Stimulated activated CD8-positive, alpha-beta memory T cell treated with anti-CD3 and anti-CD28 coated beads, Interleukin-12 subunit alpha, Interleukin-12 subunit beta, amount 100 ng/mL, for 24 hours (primary cell): Measurements from ENCODE around the gene NME8.
"Not testable (repeated sequence)": the region's sequence is repeated elsewhere in the genome, so short reads cannot be mapped to it uniquely, and the experiment has no call there.

ENCODE experiments used
- DNase-seq: peaks from one replicate; pipeline ENCODE4 v3.0.0-alpha.2; 2020; ENCODE audit errors: extremely low read depth

NME8 gene, protein sequence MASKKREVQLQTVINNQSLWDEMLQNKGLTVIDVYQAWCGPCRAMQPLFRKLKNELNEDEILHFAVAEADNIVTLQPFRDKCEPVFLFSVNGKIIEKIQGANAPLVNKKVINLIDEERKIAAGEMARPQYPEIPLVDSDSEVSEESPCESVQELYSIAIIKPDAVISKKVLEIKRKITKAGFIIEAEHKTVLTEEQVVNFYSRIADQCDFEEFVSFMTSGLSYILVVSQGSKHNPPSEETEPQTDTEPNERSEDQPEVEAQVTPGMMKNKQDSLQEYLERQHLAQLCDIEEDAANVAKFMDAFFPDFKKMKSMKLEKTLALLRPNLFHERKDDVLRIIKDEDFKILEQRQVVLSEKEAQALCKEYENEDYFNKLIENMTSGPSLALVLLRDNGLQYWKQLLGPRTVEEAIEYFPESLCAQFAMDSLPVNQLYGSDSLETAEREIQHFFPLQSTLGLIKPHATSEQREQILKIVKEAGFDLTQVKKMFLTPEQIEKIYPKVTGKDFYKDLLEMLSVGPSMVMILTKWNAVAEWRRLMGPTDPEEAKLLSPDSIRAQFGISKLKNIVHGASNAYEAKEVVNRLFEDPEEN

DNA sequence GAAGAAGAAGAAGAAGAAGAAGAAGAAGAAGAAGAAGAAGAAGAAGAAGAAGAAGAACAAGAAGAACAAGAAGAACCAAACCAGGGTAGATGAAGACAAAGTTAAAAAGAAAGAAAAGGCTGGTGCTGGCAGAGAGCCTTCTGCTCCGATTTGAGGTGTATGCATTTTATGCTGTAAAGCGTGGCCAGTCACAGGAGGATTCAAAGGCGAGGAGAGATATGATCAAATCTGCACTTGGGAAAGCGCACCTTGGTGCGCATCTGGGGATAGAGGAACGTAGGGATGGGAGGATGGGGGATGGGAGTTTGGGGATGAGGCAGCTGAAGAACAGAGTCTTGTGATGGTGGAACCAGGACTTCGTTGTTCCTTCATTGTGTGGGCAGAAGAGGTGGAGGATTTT lies at the start of gene NME8:
TSS of gene NME8 (plus strand) at position 301 of the 400 bp plus-strand sequence. CDS start 1,670 bp downstream, outside the sequence.
- no peak for DNase-seq

GRCh38 chr7:37806152-37806551 lies 42.2 kb upstream of the NME8 start:
- DNase-seq: no peak

- DNase-seq: not testable (repeated sequence)
Measured at GRCh38 chr7:37812161-37812580, 36.2 kb upstream of the NME8 start.

- no peak for DNase-seq
Measured at GRCh38 chr7:37815671-37816371, 32.6 kb upstream of the NME8 start.

- no peak for DNase-seq
Measured at GRCh38 chr7:37816922-37817590, 31.3 kb upstream of the NME8 start.

DNA sequence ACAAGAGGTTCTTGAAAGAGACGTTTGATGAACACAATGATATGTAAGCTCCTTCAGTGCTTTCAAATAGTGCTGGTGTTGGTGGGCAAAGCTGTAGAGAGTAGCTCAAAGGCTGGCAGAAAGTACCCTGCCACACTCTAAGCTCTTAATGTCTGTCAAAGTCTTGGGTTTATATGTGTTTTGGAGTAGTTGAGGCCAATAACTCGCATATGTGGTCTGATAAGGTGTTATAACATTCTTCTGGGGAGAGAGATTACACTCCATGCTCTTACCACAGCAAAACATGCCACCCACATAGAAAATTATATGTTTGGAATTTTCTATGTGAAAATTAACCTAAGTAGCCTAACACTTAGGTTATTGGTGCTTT lies 30.8 kb upstream of the NME8 start:
- no peak for DNase-seq

DNA sequence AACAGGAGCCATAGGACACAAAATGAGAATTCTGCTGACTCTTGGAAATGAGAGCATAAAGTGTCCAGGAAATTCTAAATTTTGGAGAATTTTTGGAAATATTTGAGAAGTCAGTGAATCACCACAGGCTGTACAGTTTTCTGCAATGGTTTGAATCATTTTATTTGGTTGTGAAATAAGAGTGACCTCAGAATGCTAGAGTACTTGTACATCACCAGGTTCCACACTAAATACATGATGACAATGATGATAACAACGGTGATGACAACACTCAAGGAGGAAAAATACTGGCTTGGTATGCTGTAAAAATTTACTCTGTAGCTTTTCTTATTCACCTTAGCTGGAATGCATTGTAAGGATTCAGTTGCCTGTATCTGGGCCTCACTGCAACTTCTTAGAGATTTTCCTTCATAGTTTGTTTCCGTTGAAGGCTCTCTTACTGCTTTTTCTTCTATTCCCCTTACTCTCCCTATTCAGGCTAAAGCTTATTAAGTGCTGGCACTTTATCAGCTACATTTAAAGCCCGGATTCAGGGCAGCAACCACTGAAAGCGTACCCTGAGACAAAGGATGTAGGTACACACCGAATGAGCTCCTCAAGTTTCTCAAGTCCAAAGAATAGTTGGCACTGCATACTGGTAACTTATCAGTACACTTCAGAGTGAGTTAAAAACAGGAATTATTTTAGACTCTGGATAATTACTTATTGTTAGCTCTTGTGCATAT lies 30.2 kb upstream of the NME8 start:
- DNase-seq: no peak

DNA sequence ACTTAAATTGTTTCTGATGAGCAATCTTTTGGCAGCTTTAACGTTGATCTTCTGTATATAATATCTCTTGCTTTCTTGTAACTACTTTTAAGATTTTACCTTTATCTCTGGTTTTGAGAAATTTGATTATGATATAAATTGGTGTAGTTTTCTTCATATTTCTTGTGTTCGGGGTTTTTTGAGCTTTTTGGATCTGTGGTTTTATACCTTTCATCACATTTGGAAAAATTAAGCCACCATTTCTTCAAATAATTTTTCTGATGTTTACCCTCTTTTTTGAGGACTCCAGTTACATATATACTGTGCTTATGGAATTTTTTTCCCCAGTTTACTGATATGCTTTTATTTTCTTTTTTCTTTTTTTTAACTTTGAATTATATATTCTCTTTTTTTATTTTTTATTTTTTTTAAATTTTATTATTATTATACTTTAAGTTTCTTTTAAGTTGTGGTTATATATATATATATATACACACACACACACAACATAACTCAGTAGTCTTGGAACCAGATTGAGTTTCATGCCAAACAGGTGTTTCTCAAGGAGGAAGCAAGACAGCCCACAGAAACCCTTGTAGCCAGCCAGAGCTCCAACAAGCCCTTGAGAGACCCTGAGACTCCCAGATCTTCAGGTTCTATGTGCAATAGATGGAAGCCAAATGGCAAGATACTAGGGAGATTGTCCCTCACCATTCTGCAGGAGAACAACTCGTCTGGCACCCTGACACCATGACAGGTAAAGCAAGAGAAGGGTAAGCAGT lies 27.5 kb upstream of the NME8 start:
- no peak for DNase-seq

DNA sequence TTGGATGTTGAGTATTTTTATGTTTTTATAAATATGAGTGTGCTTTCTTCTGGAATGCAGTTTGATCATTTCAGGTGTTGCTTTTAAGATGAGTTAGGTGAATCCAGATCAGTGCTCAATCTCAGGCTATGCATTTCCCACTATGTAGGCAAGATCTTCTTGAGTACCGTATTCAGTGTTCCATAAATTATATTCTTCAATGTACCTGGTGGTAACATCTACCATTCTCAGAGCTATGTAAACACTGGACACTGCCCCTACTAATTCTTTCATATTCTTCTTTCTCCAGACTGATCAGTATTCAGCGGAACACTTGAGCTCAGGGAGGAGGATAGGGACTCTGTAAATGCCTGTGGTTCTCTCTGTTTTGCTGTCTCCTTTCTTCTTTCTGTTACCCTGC lies 25.5 kb upstream of the NME8 start:
- DNase-seq: no peak

- no peak for DNase-seq
Measured at GRCh38 chr7:37823557-37823956, 24.8 kb upstream of the NME8 start.

DNA sequence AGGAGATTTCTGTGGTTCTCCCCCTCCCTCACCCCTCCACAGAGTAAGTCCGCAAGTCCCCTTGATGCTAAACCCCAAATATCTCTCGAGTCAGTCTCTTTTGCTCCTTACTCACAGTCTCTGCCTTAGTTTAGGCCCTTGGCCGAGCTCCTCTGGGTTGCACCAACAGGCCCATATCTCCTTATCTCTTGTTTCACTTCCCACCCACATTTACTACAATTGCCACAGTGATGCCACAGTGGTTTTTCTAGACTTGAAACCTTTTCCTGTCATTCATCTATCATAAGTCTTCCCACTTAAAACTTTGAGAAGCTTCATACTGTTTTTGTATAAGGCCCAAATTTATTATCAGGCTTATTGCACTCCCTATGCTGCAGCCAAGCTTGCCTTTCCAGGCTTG lies 23.4 kb upstream of the NME8 start:
- no peak for DNase-seq

DNA sequence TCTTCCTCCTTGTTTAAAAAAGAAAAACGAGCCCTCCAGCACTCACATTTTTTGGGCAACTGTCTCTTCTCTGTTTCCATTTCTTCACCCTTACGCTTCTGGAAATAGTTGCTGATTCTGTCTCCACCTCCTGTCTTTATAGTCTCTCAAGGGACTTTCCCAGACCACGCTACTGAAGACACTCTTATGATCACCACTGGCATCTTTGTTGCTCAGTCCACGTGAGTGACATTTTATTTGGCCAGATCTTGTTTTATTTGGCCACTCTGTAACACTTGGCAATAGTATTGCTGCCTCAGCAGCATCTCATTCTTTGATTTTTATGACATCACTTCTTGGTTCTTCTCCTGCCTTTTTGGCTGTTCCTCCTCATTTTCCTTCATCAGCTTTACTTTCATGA lies 21.6 kb upstream of the NME8 start:
- DNase-seq: no peak

DNA sequence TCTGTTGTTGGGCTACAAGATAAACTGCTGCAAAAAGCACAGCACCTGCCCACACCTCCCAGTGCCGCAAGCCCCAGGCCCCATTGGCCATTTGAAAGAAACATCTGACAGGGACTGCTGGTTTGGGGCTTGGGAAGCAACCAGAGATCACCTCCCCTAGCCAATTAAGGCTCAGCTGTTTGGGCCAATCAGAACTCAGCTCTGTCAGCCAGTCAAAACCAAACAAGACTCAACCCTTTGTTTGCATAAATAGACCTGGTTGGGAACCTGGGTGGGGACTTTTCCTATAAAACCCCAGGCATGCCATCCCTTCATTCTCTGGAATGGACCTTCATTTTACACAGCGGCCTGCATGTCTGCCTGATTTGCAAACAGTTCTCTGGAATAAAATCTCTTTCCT lies 17.2 kb upstream of the NME8 start:
- no peak for DNase-seq

DNA sequence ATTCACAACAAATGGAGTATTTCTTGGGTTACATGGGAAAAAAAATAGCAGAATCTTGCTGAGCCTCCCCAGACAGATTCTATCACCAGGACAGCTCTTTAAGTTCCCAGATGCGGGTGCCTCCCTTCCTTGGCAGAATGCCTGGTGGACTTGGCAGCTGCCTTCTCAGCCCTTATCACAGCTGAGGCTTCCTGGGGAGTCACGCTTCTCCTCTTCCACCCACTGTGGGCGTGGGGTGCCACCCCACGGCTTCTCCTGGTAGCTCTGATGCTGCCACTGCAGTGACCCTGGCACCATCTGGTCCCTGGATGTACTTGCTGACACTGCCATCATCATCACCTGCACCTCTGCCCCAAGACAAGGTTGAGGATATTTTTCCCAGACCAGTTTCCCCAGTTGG lies 16.2 kb upstream of the NME8 start:
- no peak for DNase-seq

DNA sequence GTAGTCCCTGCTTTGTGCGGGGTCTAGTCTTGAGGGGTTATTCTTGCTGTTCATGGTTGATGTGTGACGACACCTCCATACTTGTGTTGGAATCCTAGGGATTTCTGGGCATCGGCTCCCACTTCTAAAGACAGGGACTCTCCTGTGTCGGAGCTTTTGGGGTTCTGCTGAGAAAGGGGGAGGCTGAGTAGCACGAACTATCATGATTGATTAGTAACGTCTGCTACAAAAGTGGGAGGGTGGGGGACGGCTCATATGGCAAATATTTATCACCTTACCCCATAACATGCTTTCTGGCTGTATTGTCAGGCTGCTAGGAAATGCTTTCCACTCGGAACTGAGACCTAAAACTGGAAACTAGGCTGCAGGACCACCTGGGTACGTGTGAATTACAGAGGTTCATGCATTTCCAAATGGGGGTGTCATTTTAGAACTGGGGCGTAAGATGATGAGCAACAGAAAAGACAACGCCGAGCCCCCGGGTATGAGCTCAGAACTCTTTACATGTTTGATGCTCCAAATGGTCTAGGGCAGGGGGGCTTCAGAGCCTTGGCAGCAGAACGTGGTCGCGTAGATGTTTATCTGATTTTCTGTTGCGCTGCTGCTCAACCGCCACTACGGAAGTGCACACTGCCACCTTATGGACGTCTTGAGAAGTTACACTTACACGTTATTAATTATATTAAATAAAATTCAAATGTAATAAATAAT lies 15.1 kb upstream of the NME8 start:
- no peak for DNase-seq

GRCh38 chr7:37833818-37834146 lies 14.6 kb upstream of the NME8 start:
- DNase-seq: no peak

DNA sequence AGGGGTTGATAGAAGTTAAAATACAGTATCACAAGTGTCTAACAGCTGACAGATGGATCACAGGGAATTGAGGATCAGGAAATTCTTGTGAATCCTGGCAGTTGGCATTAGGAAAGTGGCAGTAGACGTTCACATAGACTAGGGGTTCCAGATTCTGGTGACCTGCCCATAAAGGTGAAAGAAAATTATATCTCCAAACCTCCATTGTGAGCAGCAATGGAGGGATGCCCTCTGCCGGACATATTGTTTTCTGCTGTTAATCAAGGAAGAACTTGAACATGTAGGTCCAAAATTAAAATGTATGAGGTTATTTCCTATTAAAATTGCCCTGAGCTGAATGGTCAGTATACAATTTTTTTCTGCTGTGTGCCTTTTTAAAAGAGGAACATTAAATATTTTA lies 5.1 kb downstream of the NME8 start:
- DNase-seq: no peak

- no peak for DNase-seq
Measured at GRCh38 chr7:37882086-37882485, 33.7 kb downstream of the NME8 start.

GRCh38 chr7:37893359-37893758 lies 45.0 kb downstream of the NME8 start:
- DNase-seq: no peak

GRCh38 chr7:37894671-37895070 lies 46.3 kb downstream of the NME8 start:
- no peak for DNase-seq
